NAMALWA (cell line): Measurements from ENCODE around the gene JMJD4.

Source experiments
- DNase-seq: peaks from one replicate; pipeline ENCODE4 v3.0.0-alpha.2; 2015; ENCODE audit warnings: low spot score

JMJD4 gene

GRCh38 chr1:227768640-227769039 lies 33.5 kb upstream of the JMJD4 start:
- DNase-seq: no peak

- DNase-seq: no peak
Measured at GRCh38 chr1:227768125-227768439, 33.0 kb upstream of the JMJD4 start.

GRCh38 chr1:227767401-227768124 lies 32.5 kb upstream of the JMJD4 start:
- DNase-seq: no peak

GRCh38 chr1:227766653-227767277 lies 31.7 kb upstream of the JMJD4 start:
- DNase-seq: no peak

- no peak for DNase-seq
Measured at GRCh38 chr1:227766015-227766634, 31.0 kb upstream of the JMJD4 start.

GRCh38 chr1:227765261-227766014 lies 30.3 kb upstream of the JMJD4 start:
- DNase-seq: no peak

GRCh38 chr1:227764019-227764391 lies 28.9 kb upstream of the JMJD4 start:
- DNase-seq: no peak

GRCh38 chr1:227763246-227764018 lies 28.3 kb upstream of the JMJD4 start:
- DNase-seq: no peak

- DNase-seq: peak; percentile 88
Measured at GRCh38 chr1:227762231-227762911, 27.3 kb upstream of the JMJD4 start.

- no peak for DNase-seq
Measured at GRCh38 chr1:227761621-227762230, 26.6 kb upstream of the JMJD4 start.

GRCh38 chr1:227760377-227760776 lies 25.3 kb upstream of the JMJD4 start:
- DNase-seq: no peak

- DNase-seq: no peak
Measured at GRCh38 chr1:227759341-227760300, 24.5 kb upstream of the JMJD4 start.

GRCh38 chr1:227758366-227758765 lies 23.3 kb upstream of the JMJD4 start:
- no peak for DNase-seq

GRCh38 chr1:227757781-227758180 lies 22.7 kb upstream of the JMJD4 start:
- no peak for DNase-seq

- no peak for DNase-seq
Measured at GRCh38 chr1:227756172-227756959, 21.3 kb upstream of the JMJD4 start.

- no peak for DNase-seq
Measured at GRCh38 chr1:227754958-227755357, 19.9 kb upstream of the JMJD4 start.

GRCh38 chr1:227753999-227754711 lies 19.1 kb upstream of the JMJD4 start:
- no peak for DNase-seq

- DNase-seq: no peak
Measured at GRCh38 chr1:227749916-227750710, 15.0 kb upstream of the JMJD4 start.
